GM21360 (cell line): ENCODE results near the gene HOXC5.
"Not testable (repeated sequence)": the region's sequence is repeated elsewhere in the genome, so short reads cannot be mapped to it uniquely, and the experiment has no call there.

Experiments used
- ATAC-seq: cut with Tn5 transposase; IDR thresholded peaks from one replicate; pipeline ENCODE4 v1.9.1; 2021; ENCODE audit warnings: mild to moderate bottlenecking, moderate library complexity; ENCODE audit not compliant: unreplicated experiment

HOXC5 gene

GRCh38 chr12:54032086-54032619, 697 bp upstream of the HOXC5 start:
- no peak for ATAC-seq

- no peak for ATAC-seq
Measured at GRCh38 chr12:54033106-54033979, 493 bp downstream of the HOXC5 start.

- no peak for ATAC-seq
Measured at GRCh38 chr12:54033980-54034784, 1.3 kb downstream of the HOXC5 start.

GRCh38 chr12:54034785-54035310, 2.0 kb downstream of the HOXC5 start:
- no peak for ATAC-seq

- ATAC-seq = no peak
Measured at GRCh38 chr12:54035568-54036264, 2.9 kb downstream of the HOXC5 start.

GRCh38 chr12:54036620-54037359, 3.9 kb downstream of the HOXC5 start:
- ATAC-seq = peak; percentile 37

GRCh38 chr12:54037360-54038283, 4.8 kb downstream of the HOXC5 start:
- ATAC-seq = no peak

GRCh38 chr12:54038284-54038870, 5.5 kb downstream of the HOXC5 start:
- no peak for ATAC-seq

- no peak for ATAC-seq
Measured at GRCh38 chr12:54038871-54039414, 6.1 kb downstream of the HOXC5 start.

- ATAC-seq = no peak
Measured at GRCh38 chr12:54039417-54040147, 6.7 kb downstream of the HOXC5 start.

GRCh38 chr12:54040148-54040494, 7.3 kb downstream of the HOXC5 start:
- no peak for ATAC-seq

- ATAC-seq = no peak
Measured at GRCh38 chr12:54040648-54041047, 7.8 kb downstream of the HOXC5 start.

GRCh38 chr12:54041097-54041690, 8.3 kb downstream of the HOXC5 start:
- ATAC-seq = no peak

GRCh38 chr12:54042033-54042432, 9.2 kb downstream of the HOXC5 start:
- ATAC-seq = not testable (repeated sequence)

GRCh38 chr12:54042970-54043853, 10.4 kb downstream of the HOXC5 start:
- ATAC-seq = no peak

GRCh38 chr12:54044425-54045103, 11.7 kb downstream of the HOXC5 start:
- no peak for ATAC-seq
